H9 (cell line): ENCODE results near the gene CPSF2. TPM values are rescaled to one million over a fixed set of nuclear protein-coding genes. Genes with fewer than 3 reads are reported as not detected.
"Not testable (repeated sequence)": the region's sequence is repeated elsewhere in the genome, so short reads cannot be mapped to it uniquely, and the experiment has no call there.

Experiments
- DNase-seq: peaks from one replicate; pipeline ENCODE4 v3.0.0-alpha.2; 2017
- H2AFZ ChIP-seq: one replicate; pipeline ENCODE4 v1.6.1; 2013; ENCODE audit warnings: mild to moderate bottlenecking, low read length, control low read depth, moderate library complexity
- H2AK5ac ChIP-seq: 2 replicates; pipeline ENCODE4 v1.6.1; 2013; ENCODE audit warnings: low read length, control low read depth, mixed read lengths; ENCODE audit not compliant: insufficient read length
- H2BK120ac ChIP-seq: one replicate; pipeline ENCODE4 v1.6.1; 2013; ENCODE audit warnings: low read depth, mild to moderate bottlenecking, low read length, control low read depth, inconsistent platforms; ENCODE audit not compliant: poor library complexity, severe bottlenecking
- H2BK12ac ChIP-seq: 2 replicates; pipeline ENCODE4 v1.6.1; 2013; ENCODE audit warnings: low read length, control low read depth, mixed read lengths, low read depth; ENCODE audit not compliant: insufficient read length
- H2BK15ac ChIP-seq: 2 replicates; pipeline ENCODE4 v1.6.1; 2013; ENCODE audit warnings: low read depth, low read length, control low read depth
- H2BK20ac ChIP-seq: one replicate; pipeline ENCODE4 v1.6.1; 2013; ENCODE audit warnings: low read depth, mild to moderate bottlenecking, low read length, control low read depth, inconsistent platforms; ENCODE audit not compliant: poor library complexity, severe bottlenecking
- H2BK5ac ChIP-seq: 2 replicates; pipeline ENCODE4 v1.6.1; 2013; ENCODE audit warnings: low read length, control low read depth, mixed read lengths; ENCODE audit not compliant: insufficient read length
- H3K14ac ChIP-seq: 2 replicates; pipeline ENCODE4 v1.6.1; 2013; ENCODE audit warnings: low read length, control low read depth; ENCODE audit not compliant: insufficient read depth
- H3K18ac ChIP-seq: 2 replicates; pipeline ENCODE4 v1.6.1; 2013; ENCODE audit warnings: low read depth, mild to moderate bottlenecking, mixed read lengths, low read length, control low read depth; ENCODE audit not compliant: insufficient read length
- H3K23ac ChIP-seq: 2 replicates; pipeline ENCODE4 v1.6.1; 2013; ENCODE audit warnings: low read length, control low read depth, mixed read lengths, low read depth; ENCODE audit not compliant: insufficient read length
- H3K23me2 ChIP-seq: 2 replicates; pipeline ENCODE4 v1.6.1; 2013; ENCODE audit warnings: low read depth, mild to moderate bottlenecking, mixed read lengths, low read length, control low read depth; ENCODE audit not compliant: insufficient read length, poor library complexity, severe bottlenecking
- H3K27ac ChIP-seq: 2 replicates; pipeline ENCODE4 v1.5.1; 2013; ENCODE audit warnings: low read length, control low read depth, mixed read lengths, low read depth; ENCODE audit not compliant: insufficient read length
- H3K27me3 ChIP-seq: 2 replicates; pipeline ENCODE4 v1.6.1; 2013; ENCODE audit warnings: low read length, control low read depth, inconsistent platforms; ENCODE audit not compliant: insufficient read depth
- H3K4ac ChIP-seq: 2 replicates; pipeline ENCODE4 v1.6.1; 2013; ENCODE audit warnings: low read depth, mild to moderate bottlenecking, control low read depth, inconsistent platforms, low read length, moderate library complexity
- H3K4me1 ChIP-seq: 2 replicates; pipeline ENCODE4 v1.6.1; 2013; ENCODE audit warnings: low read length, control low read depth, inconsistent platforms; ENCODE audit not compliant: insufficient read depth
- H3K4me2 ChIP-seq: 2 replicates; pipeline ENCODE4 v1.6.1; 2013; ENCODE audit warnings: low read length, control low read depth, mixed read lengths; ENCODE audit not compliant: insufficient read length, insufficient read depth
- H3K56ac ChIP-seq: 2 replicates; pipeline ENCODE4 v1.6.1; 2013; ENCODE audit warnings: low read depth, mild to moderate bottlenecking, mixed read lengths, low read length, control low read depth; ENCODE audit not compliant: insufficient read length
- H3K79me1 ChIP-seq: 2 replicates; pipeline ENCODE4 v1.6.1; 2013; ENCODE audit warnings: low read depth, mild to moderate bottlenecking, moderate library complexity, low read length, control low read depth, inconsistent platforms; ENCODE audit not compliant: insufficient read depth, poor library complexity, severe bottlenecking
- H3K79me2 ChIP-seq: 2 replicates; pipeline ENCODE4 v1.6.1; 2013; ENCODE audit warnings: low read length, control low read depth, inconsistent platforms; ENCODE audit not compliant: insufficient read depth
- H3K9ac ChIP-seq: 2 replicates; pipeline ENCODE4 v1.6.1; 2013; ENCODE audit warnings: low read length, control low read depth, mixed read lengths; ENCODE audit not compliant: insufficient read length; ENCODE audit errors: extremely low read depth
- H3K9me3 ChIP-seq: one replicate; pipeline ENCODE4 v1.6.1; 2013; ENCODE audit warnings: low read depth, low read length, inconsistent platforms; ENCODE audit not compliant: control insufficient read depth
- H3T11ph ChIP-seq: one replicate; pipeline ENCODE4 v1.6.1; 2013; ENCODE audit warnings: mild to moderate bottlenecking, low read length, control low read depth, inconsistent platforms
- H4K20me1 ChIP-seq: one replicate; pipeline ENCODE4 v1.6.1; 2013; ENCODE audit not compliant: control insufficient read depth, insufficient read length, insufficient read depth
- H4K5ac ChIP-seq: 2 replicates; pipeline ENCODE4 v1.6.1; 2013; ENCODE audit warnings: low read depth, mild to moderate bottlenecking, mixed read lengths, low read length, control low read depth; ENCODE audit not compliant: insufficient read length
- H4K8ac ChIP-seq: replicated peaks from 2 replicates; pipeline ENCODE4 v1.6.1; 2013; ENCODE audit warnings: low read length, control low read depth, mixed read lengths, low read depth; ENCODE audit not compliant: insufficient read length
- H4K91ac ChIP-seq: 2 replicates; pipeline ENCODE4 v1.6.1; 2013; ENCODE audit warnings: low read depth, mild to moderate bottlenecking, moderate library complexity, mixed read lengths, low read length, control low read depth; ENCODE audit not compliant: insufficient read length
- H3K27ac Mint-ChIP-seq, 3 experiments: 2 replicates in 2 of 3; 3 replicates in 1 of 3; pipeline ENCODE4 v1.8.0; 2020 to 2021; ENCODE audit warnings: mixed read lengths in 3 of 3, mild to moderate bottlenecking in 1 of 3, moderate library complexity in 1 of 3
- H3K27me3 Mint-ChIP-seq: 2 replicates; pipeline ENCODE4 v1.8.0; 2021; ENCODE audit warnings: low read depth, mild to moderate bottlenecking, moderate library complexity, mixed read lengths
- H3K36me3 Mint-ChIP-seq, 3 experiments: 2 replicates in 2 of 3; 3 replicates in 1 of 3; pipeline ENCODE4 v1.8.0; 2020 to 2021; ENCODE audit warnings: low read depth in 3 of 3, mixed read lengths in 3 of 3; ENCODE audit not compliant: insufficient read depth in 1 of 3
- H3K4me1 Mint-ChIP-seq, 2 experiments: 2 replicates each; pipeline ENCODE4 v1.8.0; 2020; ENCODE audit warnings: mixed read lengths in 2 of 2
- H3K4me3 Mint-ChIP-seq, 2 experiments: 2 replicates in 1 of 2; 3 replicates in 1 of 2; pipeline ENCODE4 v1.8.0; 2020 to 2021; ENCODE audit warnings: mild to moderate bottlenecking in 2 of 2, mixed read lengths in 2 of 2, moderate library complexity in 1 of 2
- H3K9me3 Mint-ChIP-seq, 2 experiments: 2 replicates in 1 of 2; 3 replicates in 1 of 2; pipeline ENCODE4 v1.8.0; 2020; ENCODE audit warnings: mild to moderate bottlenecking in 2 of 2, mixed read lengths in 2 of 2, moderate library complexity in 1 of 2
- CTCF ChIP-seq: fragments of 200-600 bp; sonication (generic); conservative IDR thresholded peaks from 3 replicates; pipeline ENCODE4 v1.8.0; 2021; ENCODE audit warnings: antibody characterized with exemption, mild to moderate bottlenecking
- WGBS: extraction: QIAGEN DNeasy Blood & Tissue Kit; methylation state at CpG from one replicate; pipeline ENCODE4 v1.1.7; 2013; ENCODE audit warnings: missing lambda C conversion rate, low lambda C conversion rate, mixed read lengths; ENCODE audit not compliant: insufficient read length; ENCODE audit errors: extremely low coverage; 5-methylcytosine and 5-hydroxymethylcytosine counted together
- total RNA-seq: library from RNA; stranded (reverse); gene quantifications from 2 replicates; pipeline ENCODE4 v1.2.1, GENCODE V29; 2021

Gene CPSF2
- total RNA-seq, 1 experiment from 2014 or later, result 108 TPM

GRCh38 chr14:92176476-92176875 is 54.7 kb downstream of the CPSF2 start:
- Histone ChIP-seq H2BK120ac (no peak overlapping the region), H3T11ph (no peak overlapping the region), H3K4me2 (no peak overlapping the region), H4K91ac (no peak overlapping the region), H3K9me3 (no peaks in the 10 kb centered on the region), H4K8ac (no peak overlapping the region), H2BK5ac (no peak overlapping the region), H3K18ac (no peak overlapping the region), H3K9ac (no peak overlapping the region), H4K5ac (no peak overlapping the region), H4K20me1 (no peaks in the 10 kb centered on the region), H3K27ac (no peak overlapping the region), H3K4me1 (no peaks in the 10 kb centered on the region), H3K27me3 (no peaks in the 10 kb centered on the region), H2BK15ac (no peak overlapping the region), H3K23ac (no peak overlapping the region), H2AK5ac (no peak overlapping the region), H2AFZ (no peak overlapping the region), H2BK12ac (no peak overlapping the region), H3K79me2 (no peaks in the 10 kb centered on the region), H3K56ac (no peak overlapping the region), H3K79me1 (no peaks in the 10 kb centered on the region), H3K14ac (no peak overlapping the region), H3K4ac (no peak overlapping the region), H2BK20ac (no peak overlapping the region), H3K23me2 (no peaks in the 10 kb centered on the region)
- DNase-seq, result no peak
- Mint-ChIP-seq H3K36me3 (no peaks in the 10 kb centered on the region), H3K27ac (no peak overlapping the region), H3K27me3 (no peaks in the 10 kb centered on the region; the same call in 1 of the 2 replicates), H3K9me3 (peaks cover 0 to 5% of the 10 kb centered on the region in 2 experiments; a peak in 2 of 5 replicates), H3K4me1 (peaks cover 6% of the 10 kb centered on the region in 2 experiments), H3K4me3 (no peak overlapping the region)
- no peak for TF ChIP-seq CTCF
- WGBS, result no CpG with 5 or more reads among the region's 2 CpGs

DNA sequence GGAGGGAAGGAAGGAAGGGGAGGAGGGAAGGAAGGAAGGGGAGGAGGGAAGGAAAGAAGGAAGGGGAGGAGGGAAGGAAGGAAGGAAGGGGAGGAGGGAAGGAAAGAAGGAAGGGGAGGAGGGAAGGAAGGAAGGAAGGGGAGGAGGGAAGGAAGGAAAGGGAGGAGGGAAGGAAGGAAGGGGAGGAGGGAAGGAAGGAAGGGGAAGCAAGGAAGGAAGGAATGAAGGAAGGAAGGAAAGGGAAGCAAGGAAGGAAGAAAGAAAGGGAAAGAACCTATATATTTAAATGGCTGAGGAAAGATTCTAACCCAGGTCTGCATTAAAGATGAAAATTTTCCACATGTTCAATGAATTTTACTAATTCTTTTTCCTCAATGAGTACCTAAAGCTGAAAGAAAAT is 57.4 kb downstream of the CPSF2 start:
- not testable (repeated sequence) for H2AK5ac ChIP-seq, DNase-seq, H4K5ac ChIP-seq, H4K91ac ChIP-seq, H3T11ph ChIP-seq, H2BK12ac ChIP-seq, H3K9me3 ChIP-seq, H3K23ac ChIP-seq, H2BK120ac ChIP-seq, H2BK20ac ChIP-seq, H3K27ac Mint-ChIP-seq, H2BK15ac ChIP-seq, H3K9ac ChIP-seq, H3K9me3 Mint-ChIP-seq, H3K79me2 ChIP-seq, H3K14ac ChIP-seq, H2BK5ac ChIP-seq, H3K27me3 Mint-ChIP-seq, H3K18ac ChIP-seq, H3K4me1 ChIP-seq, H3K56ac ChIP-seq, H3K79me1 ChIP-seq, H4K20me1 ChIP-seq, H3K27ac ChIP-seq, H3K4ac ChIP-seq, H3K36me3 Mint-ChIP-seq, H3K4me2 ChIP-seq, H3K4me1 Mint-ChIP-seq, H4K8ac ChIP-seq, H3K27me3 ChIP-seq, H2AFZ ChIP-seq, H3K4me3 Mint-ChIP-seq, H3K23me2 ChIP-seq
